Measurements from ENCODE around the gene B3GNT7. TPM values are rescaled to one million over a fixed set of nuclear protein-coding genes. Genes with fewer than 3 reads are reported as not detected.

B3GNT7 gene
- total RNA-seq, 1 experiment from 2014 or later: 6.1 TPM

GRCh38 chr2:231361701-231362554 is 33.6 kb upstream of the B3GNT7 start:
- Histone ChIP-seq H3K9me2 (ENCODE audit: insufficient read depth) (no peaks in the 10 kb centered on the region), H3K4me1 (ENCODE audit: control insufficient read depth in 1 of 2, insufficient read depth in 2 of 2, low read length in 2 of 2) (peaks cover 4 to 12% of the 10 kb centered on the region in 2 experiments; a peak in 3 of 4 replicates), H2AFZ (ENCODE audit: low read depth, low read length, poor library complexity, severe bottlenecking) (no peak overlapping the region), H4K20me1 (ENCODE audit: insufficient read depth) (no peaks in the 10 kb centered on the region), H3K4me3 (replicated peaks in 1 of 2; ENCODE audit: low read depth in 1 of 2, low read length in 2 of 2) (no peak overlapping the region), H3K27me3 (ENCODE audit: insufficient read depth, low read length) (no peaks in the 10 kb centered on the region), H3K4me2 (ENCODE audit: low read length) (no peak overlapping the region), H3K9ac (ENCODE audit: low read length) (no peak overlapping the region), H3K9me3 (ENCODE audit: control insufficient read depth in 1 of 2, insufficient read depth in 1 of 2, low read depth in 1 of 2, low read length in 2 of 2) (no peaks in the 10 kb centered on the region), H3K79me2 (ENCODE audit: insufficient read depth, low read length) (no peaks in the 10 kb centered on the region), H3K27ac (ENCODE audit: low read depth, low read length) (no peak overlapping the region), H3K36me3 (ENCODE audit: control insufficient read depth in 1 of 2, insufficient read depth in 2 of 2, low read length in 2 of 2) (no peaks in the 10 kb centered on the region)
- ChIA-PET RAD21 (ENCODE audit: low non-redundant PET in 1 of 2, low total read pairs in 2 of 2, uncharacterized antibody in 2 of 2, unreplicated experiment in 2 of 2) (no interaction called here), CTCF (no interaction called here), POLR2A (no interaction called here)
- DNase-seq (ENCODE audit: low read depth, low spot score): no peak
- intact Hi-C loops (cut with micrococcal nuclease): no loop called here
- no TSS peak for BruUV-seq (replicated peaks)
- ATAC-seq: no peak
- TF ChIP-seq CTCF (IDR thresholded peaks at IDR 0.05 in 2 of 3, conservative IDR thresholded peaks at IDR 0.05 in 1 of 3; ENCODE audit: borderline replicate concordance in 1 of 3, insufficient read depth in 1 of 3, low read depth in 2 of 3, low read length in 2 of 3) (0 out of 6 replicates have a peak, but pooled peaks of 1 of the 3 experiments have one; percentile 7), POLR2A (IDR thresholded peaks at IDR 0.05; ENCODE audit: borderline replicate concordance, extremely low read depth, insufficient read depth, insufficient read length) (no peak)

GRCh38 chr2:231362555-231363184 is 32.8 kb upstream of the B3GNT7 start:
- Histone ChIP-seq H3K4me3 (replicated peaks in 1 of 2; ENCODE audit: low read depth in 1 of 2, low read length in 2 of 2) (no peak overlapping the region), H3K4me2 (ENCODE audit: low read length) (no peak overlapping the region), H3K9me3 (ENCODE audit: control insufficient read depth in 1 of 2, insufficient read depth in 1 of 2, low read depth in 1 of 2, low read length in 2 of 2) (no peaks in the 10 kb centered on the region), H3K9ac (ENCODE audit: low read length) (no peak overlapping the region), H3K27ac (ENCODE audit: low read depth, low read length) (no peak overlapping the region), H3K4me1 (ENCODE audit: control insufficient read depth in 1 of 2, insufficient read depth in 2 of 2, low read length in 2 of 2) (peaks cover 4 to 12% of the 10 kb centered on the region in 2 experiments; a peak in 3 of 4 replicates), H3K9me2 (ENCODE audit: insufficient read depth) (no peaks in the 10 kb centered on the region), H3K27me3 (ENCODE audit: insufficient read depth, low read length) (no peaks in the 10 kb centered on the region), H3K79me2 (ENCODE audit: insufficient read depth, low read length) (no peaks in the 10 kb centered on the region), H3K36me3 (ENCODE audit: control insufficient read depth in 1 of 2, insufficient read depth in 2 of 2, low read length in 2 of 2) (no peaks in the 10 kb centered on the region), H2AFZ (ENCODE audit: low read depth, low read length, poor library complexity, severe bottlenecking) (no peak overlapping the region), H4K20me1 (ENCODE audit: insufficient read depth) (no peaks in the 10 kb centered on the region)
- no TSS peak for BruUV-seq (replicated peaks)
- intact Hi-C loops (cut with micrococcal nuclease): no loop called here
- POLR2A ChIA-PET: no interaction called here
- DNase-seq (ENCODE audit: low read depth, low spot score): no peak
- no peak for TF ChIP-seq ATF3 (IDR thresholded peaks at IDR 0.05)
- TF ChIP-seq ZBTB33 (IDR thresholded peaks at IDR 0.05; ENCODE audit: extremely low read depth, insufficient replicate concordance, low read length): no peak
- TF ChIP-seq POLR2AphosphoS5 (IDR thresholded peaks at IDR 0.05; ENCODE audit: low read depth, low read length): no peak
- TF ChIP-seq CBX3 (IDR thresholded peaks at IDR 0.05; ENCODE audit: low read depth): no peak
- TF ChIP-seq EZH2 (IDR thresholded peaks at IDR 0.05): no peak
- TF ChIP-seq ZNF274 (IDR thresholded peaks at IDR 0.05; ENCODE audit: low read depth, low read length): no peak
- ATAC-seq: no peak
- RAD21 ChIA-PET (ENCODE audit: low non-redundant PET in 1 of 2, low total read pairs in 2 of 2, uncharacterized antibody in 2 of 2, unreplicated experiment in 2 of 2): no interaction called here
- CTCF ChIA-PET: no interaction called here
